ENCODE results near the gene LRRN4. TPM values are rescaled to one million over a fixed set of nuclear protein-coding genes. Genes with fewer than 3 reads are reported as not detected.

The LRRN4 gene
- total and polyA plus RNA-seq, 9 of the 15 experiments (the other 6 are each of a cell fraction or from before 2014, with no cell fraction given) = not detected

GRCh38 chr20:6091661-6092060 lies 37.8 kb upstream of the LRRN4 start:
- DNase-seq (ENCODE audit: extremely low read depth in 1 of 4, low spot score in 3 of 4) (no peak), ATAC-seq (no peak), FAIRE-seq (no peak)
- WGBS (ENCODE audit: insufficient coverage, low coverage, missing lambda C conversion rate) = 0% methylated on average over 3 of the region's 8 CpGs
- H3K79me2 ChIP-seq (ENCODE audit: control insufficient read depth, insufficient read depth, low read length) = no peaks in the 10 kb centered on the region
- H3K27me3 ChIP-seq (ENCODE audit: control insufficient read depth in 2 of 2, insufficient read depth in 2 of 2, low read length in 2 of 2) = no peaks in the 10 kb centered on the region
- TF ChIP-seq IFI16 (CRISPR knock-in tag; IDR thresholded peaks at IDR 0.05) (no peak), JUN (IDR thresholded peaks at IDR 0.05; ENCODE audit: borderline replicate concordance, low read depth, low read length) (no peak), JUN (CRISPR knock-in tag; IDR thresholded peaks at IDR 0.05; ENCODE audit: borderline replicate concordance) (no peak), PHB2 (IDR thresholded peaks at IDR 0.05; ENCODE audit: low read depth) (no peak), TAF1 (IDR thresholded peaks at IDR 0.05; ENCODE audit: control insufficient read depth, extremely low read depth, insufficient read depth, low read length, severe bottlenecking) (no peak), CBFA2T3 (IDR thresholded peaks at IDR 0.05) (no peak)
- H3K36me3 ChIP-seq (ENCODE audit: control insufficient read depth, insufficient read depth, low read length) = no peaks in the 10 kb centered on the region
- intact Hi-C loops (cut with micrococcal nuclease) = no loop called here
- no peaks in the 10 kb centered on the region; the same call in 1 of the 2 replicates for H4K20me1 ChIP-seq (replicated peaks; ENCODE audit: control insufficient read depth, insufficient read depth, low read length)
- no peak overlapping the region for H3K4me2 ChIP-seq (ENCODE audit: insufficient read depth, low read length)
- H2AFZ ChIP-seq (ENCODE audit: low read depth, low read length) = no peak overlapping the region
- H3K27ac ChIP-seq (ENCODE audit: extremely low read depth, low read depth, low read length) = no peak overlapping the region
- in situ Hi-C loops (cut with MboI) = no loop called here
- no peaks in the 10 kb centered on the region for H3K9me1 ChIP-seq (ENCODE audit: control insufficient read depth, insufficient read depth, low read length)
- no peak overlapping the region for H3K4me3 ChIP-seq
- H3K9ac ChIP-seq (ENCODE audit: insufficient read depth in 1 of 2, low read depth in 2 of 2, low read length in 2 of 2) = no peak overlapping the region
- POLR2A ChIA-PET = no interaction called here
- H3K4me1 ChIP-seq (replicated peaks in 1 of 2; ENCODE audit: control insufficient read depth in 2 of 2, insufficient read depth in 2 of 2, low read length in 2 of 2) = no peaks in the 10 kb centered on the region
- no peaks in the 10 kb centered on the region for H3K9me3 ChIP-seq (replicated peaks; ENCODE audit: control insufficient read depth, insufficient read depth, low read depth, low read length)
- CTCF ChIA-PET (ENCODE audit: low intra/inter-chr PET ratio) = no interaction called here
- no TSS peak for BruUV-seq (replicated peaks)

- no TSS peak for BruUV-seq (replicated peaks)
- H2AFZ ChIP-seq (ENCODE audit: low read depth, low read length) = no peak overlapping the region
- no peak overlapping the region for H3K4me3 ChIP-seq
- intact Hi-C loops (cut with micrococcal nuclease) = no loop called here
- H3K4me1 ChIP-seq (replicated peaks in 1 of 2; ENCODE audit: control insufficient read depth in 2 of 2, insufficient read depth in 2 of 2, low read length in 2 of 2) = no peaks in the 10 kb centered on the region
- H3K79me2 ChIP-seq (ENCODE audit: control insufficient read depth, insufficient read depth, low read length) = no peaks in the 10 kb centered on the region
- ATAC-seq (no peak), FAIRE-seq (no peak), DNase-seq (ENCODE audit: extremely low read depth in 1 of 4, low spot score in 3 of 4) (no peak)
- H3K9ac ChIP-seq (ENCODE audit: insufficient read depth in 1 of 2, low read depth in 2 of 2, low read length in 2 of 2) = no peak overlapping the region
- no peaks in the 10 kb centered on the region for H4K20me1 ChIP-seq (replicated peaks; ENCODE audit: control insufficient read depth, insufficient read depth, low read length)
- H3K27me3 ChIP-seq (ENCODE audit: control insufficient read depth in 2 of 2, insufficient read depth in 2 of 2, low read length in 2 of 2) = peaks cover 5 to 6% of the 10 kb centered on the region in 2 experiments
- no peaks in the 10 kb centered on the region for H3K9me3 ChIP-seq (replicated peaks; ENCODE audit: control insufficient read depth, insufficient read depth, low read depth, low read length)
- WGBS (ENCODE audit: insufficient coverage, low coverage, missing lambda C conversion rate) = 13% methylated on average over 2 of the region's 2 CpGs
- in situ Hi-C loops (cut with MboI) = no loop called here
- H3K27ac ChIP-seq (ENCODE audit: extremely low read depth, low read depth, low read length) = no peak overlapping the region
- H3K36me3 ChIP-seq (ENCODE audit: control insufficient read depth, insufficient read depth, low read length) = no peaks in the 10 kb centered on the region
- ChIA-PET POLR2A (no interaction called here), CTCF (ENCODE audit: low intra/inter-chr PET ratio) (no interaction called here)
- H3K4me2 ChIP-seq (ENCODE audit: insufficient read depth, low read length) = no peak overlapping the region
- H3K9me1 ChIP-seq (ENCODE audit: control insufficient read depth, insufficient read depth, low read length) = no peaks in the 10 kb centered on the region
- TF ChIP-seq ZNF140 (CRISPR knock-in tag; IDR thresholded peaks at IDR 0.05) (no peak), LCOR (CRISPR knock-in tag; IDR thresholded peaks at IDR 0.05) (no peak), HSF4 (CRISPR knock-in tag; IDR thresholded peaks at IDR 0.05; ENCODE audit: borderline replicate concordance) (no peak), ETS1 (conservative IDR thresholded peaks at IDR 0.05; ENCODE audit: control insufficient read depth, low read depth, low read length) (no peak), ZKSCAN8 (CRISPR knock-in tag; IDR thresholded peaks at IDR 0.05) (no peak), PML (IDR thresholded peaks at IDR 0.05; ENCODE audit: low read length) (no peak), SREBF2 (CRISPR knock-in tag; IDR thresholded peaks at IDR 0.05) (no peak), MBD1 (CRISPR knock-in tag; IDR thresholded peaks at IDR 0.05) (no peak), ZNF146 (CRISPR knock-in tag; IDR thresholded peaks at IDR 0.05; ENCODE audit: unreplicated experiment) (no peak)
- TF ChIP-seq, protein P1, sequence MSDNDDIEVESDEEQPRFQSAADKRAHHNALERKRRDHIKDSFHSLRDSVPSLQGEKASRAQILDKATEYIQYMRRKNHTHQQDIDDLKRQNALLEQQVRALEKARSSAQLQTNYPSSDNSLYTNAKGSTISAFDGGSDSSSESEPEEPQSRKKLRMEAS (CRISPR knock-in tag; IDR thresholded peaks at IDR 0.05) = no peak
Measured at GRCh38 chr20:6086868-6087267, 33.0 kb upstream of the LRRN4 start.
